NCI-H748 treated with DMSO at 0.1 percent for 48 hours (cell line): ENCODE measurements around the gene MAP2K3.
A peak's percentile ranks its signal among the peaks of the same experiment; 100 is the strongest.

Source experiments
- DNase-seq: peaks from one replicate; lab custom pipeline; 2025; lab: John Stamatoyannopoulos, UW

MAP2K3 gene

DNA sequence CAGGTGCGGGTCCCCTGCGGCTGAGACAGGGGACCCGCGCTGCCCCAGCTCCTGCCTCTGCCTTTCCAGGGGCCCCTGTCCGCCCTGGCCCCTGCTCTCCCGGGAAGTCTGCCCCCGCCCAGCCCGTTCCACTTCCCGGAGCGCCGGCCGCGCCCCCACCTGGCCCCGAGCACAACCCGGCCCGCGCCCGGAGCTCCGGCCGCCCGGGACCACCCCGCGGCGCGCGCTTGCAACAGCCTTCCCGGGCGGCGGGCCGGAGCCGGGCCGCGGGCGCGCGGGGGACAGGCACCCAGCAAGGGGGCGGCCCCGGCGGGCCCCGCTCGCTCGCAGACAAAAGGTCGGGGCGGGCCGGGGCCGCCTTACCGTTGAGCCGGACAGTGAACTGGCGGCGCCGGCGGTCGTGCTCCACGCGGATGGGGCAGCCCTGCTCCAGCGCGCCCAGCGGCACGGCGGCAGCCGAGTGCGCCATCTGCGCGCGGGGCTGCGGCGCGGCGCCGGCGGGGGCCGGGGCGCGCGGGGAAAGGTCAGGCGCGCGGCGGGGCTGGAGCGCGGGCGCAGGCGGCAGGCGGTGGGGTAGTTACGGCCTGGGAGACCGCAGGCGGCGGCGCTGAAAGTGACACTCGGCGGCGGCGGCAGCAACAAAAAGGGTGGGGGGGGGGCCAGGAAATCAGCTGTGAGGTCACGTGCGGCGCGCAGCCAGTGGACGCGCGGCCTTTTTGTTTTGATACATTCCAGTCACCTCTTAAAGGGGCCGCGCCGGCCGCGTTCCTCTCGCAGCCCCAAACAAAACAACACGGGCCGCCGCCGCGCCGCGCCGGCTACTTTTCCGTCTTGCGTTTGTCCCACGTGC lies 31.5 kb upstream of the MAP2K3 start, which contains the start of gene NATD1:
Gene NATD1, minus strand, starts transcription at position 615 of the 850 bp plus-strand sequence. Its CDS starts 146 bp downstream, at position 469.
- peak; percentile 88 for DNase-seq

GRCh38 chr17:21253646-21254441 lies 30.7 kb upstream of the MAP2K3 start:
- no peak for DNase-seq

- DNase-seq, result no peak
Measured at GRCh38 chr17:21258593-21258992, 25.9 kb upstream of the MAP2K3 start.

- DNase-seq, result no peak
Measured at GRCh38 chr17:21262259-21262993, 22.1 kb upstream of the MAP2K3 start.

DNA sequence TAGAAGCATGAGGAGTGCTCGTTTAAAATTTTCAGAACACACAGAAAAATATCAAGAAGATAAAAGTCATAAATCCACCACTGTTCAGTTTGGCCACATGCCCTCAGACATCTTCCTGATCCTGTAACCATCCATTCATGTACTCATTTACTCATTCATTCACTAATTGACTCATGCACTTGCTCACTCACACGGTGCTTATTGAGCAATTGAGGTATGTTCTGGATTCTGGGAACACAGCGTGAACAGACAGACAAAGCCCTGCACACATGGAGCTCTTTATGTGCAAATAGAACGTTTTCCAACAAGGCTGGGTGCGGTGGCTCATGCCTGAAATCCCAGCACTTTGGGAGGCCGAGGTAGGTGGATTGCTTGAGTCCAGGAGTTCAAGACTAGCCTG lies 21.1 kb upstream of the MAP2K3 start:
- no peak for DNase-seq

- DNase-seq, result no peak
Measured at GRCh38 chr17:21268596-21269188, 15.8 kb upstream of the MAP2K3 start.

DNA sequence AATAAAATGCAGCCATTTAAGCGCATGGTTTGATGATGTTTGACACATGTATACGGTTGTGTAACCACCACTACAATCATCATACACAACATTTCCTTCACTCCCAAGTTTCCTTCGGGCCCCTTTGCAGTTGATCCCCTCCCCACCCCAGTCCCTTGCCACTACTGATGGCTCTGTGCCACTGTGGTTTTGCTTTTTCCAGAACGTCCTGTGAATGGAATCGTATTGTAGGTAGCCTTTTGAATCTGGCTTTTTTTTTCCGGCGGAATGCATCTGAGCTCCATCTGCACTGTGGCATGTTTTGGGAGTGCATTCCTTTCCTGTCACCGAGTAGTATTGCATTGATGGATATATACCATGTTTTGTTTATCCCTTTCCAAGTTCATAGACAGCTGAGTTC lies 15.1 kb upstream of the MAP2K3 start:
- no peak for DNase-seq

DNA sequence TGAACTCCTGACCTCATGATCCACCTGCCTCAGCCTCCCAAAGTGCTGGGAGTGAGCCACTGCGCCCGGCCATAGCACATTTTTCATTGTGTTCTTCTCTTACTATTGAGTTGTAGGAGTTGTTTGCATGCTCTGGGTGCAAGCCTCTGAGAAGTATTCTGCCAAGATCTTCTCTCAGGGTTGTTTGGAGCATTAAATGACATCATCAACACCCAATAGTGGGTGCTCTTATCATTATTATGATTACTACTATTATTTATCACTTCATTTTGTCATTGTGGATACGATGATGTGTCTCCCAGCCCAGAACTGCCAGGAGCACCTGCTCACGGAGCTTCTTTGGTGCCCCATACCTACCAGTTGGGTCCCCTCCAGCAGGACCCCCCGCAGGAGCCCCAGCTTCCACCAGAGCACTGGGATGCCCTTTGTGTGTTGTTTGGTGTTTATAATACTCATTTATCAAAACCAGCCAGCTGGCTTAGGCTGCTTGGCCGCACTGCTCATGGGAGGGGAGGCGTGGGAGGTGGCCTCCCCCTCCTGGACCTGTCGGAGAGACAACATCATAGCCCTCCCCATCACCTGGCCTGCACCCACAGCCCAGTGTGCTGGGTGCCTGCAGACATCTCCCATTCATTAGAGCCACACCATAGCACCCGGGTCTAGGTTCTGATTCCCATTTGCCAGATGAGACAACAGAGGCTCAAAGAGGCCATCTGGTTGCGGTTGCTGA lies 12.9 kb upstream of the MAP2K3 start:
- DNase-seq, result no peak

GRCh38 chr17:21272250-21272649 lies 12.3 kb upstream of the MAP2K3 start:
- DNase-seq, result no peak

DNA sequence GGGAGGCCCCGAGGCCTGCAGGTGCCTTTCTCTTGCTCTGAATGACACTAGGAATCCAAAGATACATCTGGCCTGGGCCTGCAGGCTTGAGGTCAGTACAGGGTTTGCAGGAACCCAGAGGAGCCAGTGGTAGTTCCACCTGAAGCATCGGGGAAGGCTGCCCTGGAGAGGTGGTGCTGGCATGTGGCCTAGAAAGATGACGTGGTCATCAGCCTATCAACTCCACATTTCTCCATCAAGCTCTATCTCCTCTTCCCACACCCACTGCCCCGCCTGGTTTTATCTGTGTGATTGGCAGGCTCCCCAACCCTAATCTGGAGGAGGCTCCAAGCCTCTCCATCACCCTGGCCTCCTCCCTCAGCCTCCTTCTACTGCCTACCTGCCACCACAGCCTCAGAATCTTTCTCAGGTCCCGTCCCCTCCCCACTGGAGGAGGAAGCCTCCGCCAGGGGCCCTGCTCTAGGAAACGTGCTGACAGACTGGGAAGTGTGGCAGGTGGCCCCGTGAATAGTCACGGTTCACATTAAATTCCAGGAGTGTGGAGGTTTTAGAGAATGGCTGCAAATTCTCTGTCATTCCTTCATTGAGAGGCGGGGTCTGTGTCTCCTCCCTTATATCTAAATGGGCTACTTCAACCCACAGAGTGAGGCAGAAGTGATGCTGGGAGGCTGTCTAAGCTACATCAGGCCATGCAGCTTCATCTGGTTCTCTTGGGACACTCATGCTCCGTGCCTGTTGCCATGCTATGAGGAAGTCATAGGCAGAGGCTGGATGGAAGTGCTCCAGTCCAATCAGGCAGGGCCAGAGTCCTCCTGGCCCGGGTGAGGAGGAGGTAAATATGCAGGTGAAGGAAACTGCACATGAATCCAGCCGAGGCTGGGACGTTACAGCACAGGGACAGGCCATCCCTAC lies 11.4 kb upstream of the MAP2K3 start:
- no peak for DNase-seq

DNA sequence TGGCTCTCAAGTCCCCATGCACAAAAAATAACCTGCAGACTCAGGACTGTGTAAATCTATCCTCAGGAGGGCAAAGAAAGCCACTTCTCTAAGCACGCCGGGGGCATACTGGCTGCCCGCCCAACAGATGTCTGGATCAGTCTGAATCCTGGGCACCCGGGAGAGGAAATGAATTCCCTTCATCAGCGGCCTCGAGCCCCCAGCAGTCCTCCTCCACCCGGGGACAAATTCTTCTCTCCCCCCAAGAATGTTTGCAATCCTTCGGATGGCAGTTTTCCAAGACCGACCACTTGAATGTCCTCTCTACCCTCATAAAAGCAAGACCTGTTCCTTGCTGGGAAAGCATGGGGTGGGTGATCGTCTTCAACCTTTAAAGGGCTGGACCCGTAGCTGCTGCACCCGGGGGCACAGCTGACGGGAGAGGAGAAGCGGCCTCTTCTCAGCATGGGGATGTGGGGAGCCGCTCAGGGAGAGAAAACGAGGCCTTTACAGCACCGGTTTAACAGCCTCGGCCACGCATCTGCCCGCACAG lies 9.4 kb upstream of the MAP2K3 start:
- DNase-seq, result no peak

- DNase-seq, result peak; percentile 68
Measured at GRCh38 chr17:21275579-21276263, 8.8 kb upstream of the MAP2K3 start.

GRCh38 chr17:21276264-21276588 lies 8.3 kb upstream of the MAP2K3 start:
- no peak for DNase-seq

GRCh38 chr17:21277332-21277731 lies 7.2 kb upstream of the MAP2K3 start:
- DNase-seq, result no peak

GRCh38 chr17:21278450-21279197 lies 5.9 kb upstream of the MAP2K3 start:
- no peak for DNase-seq

- no peak for DNase-seq
Measured at GRCh38 chr17:21279198-21279535, 5.3 kb upstream of the MAP2K3 start.

DNA sequence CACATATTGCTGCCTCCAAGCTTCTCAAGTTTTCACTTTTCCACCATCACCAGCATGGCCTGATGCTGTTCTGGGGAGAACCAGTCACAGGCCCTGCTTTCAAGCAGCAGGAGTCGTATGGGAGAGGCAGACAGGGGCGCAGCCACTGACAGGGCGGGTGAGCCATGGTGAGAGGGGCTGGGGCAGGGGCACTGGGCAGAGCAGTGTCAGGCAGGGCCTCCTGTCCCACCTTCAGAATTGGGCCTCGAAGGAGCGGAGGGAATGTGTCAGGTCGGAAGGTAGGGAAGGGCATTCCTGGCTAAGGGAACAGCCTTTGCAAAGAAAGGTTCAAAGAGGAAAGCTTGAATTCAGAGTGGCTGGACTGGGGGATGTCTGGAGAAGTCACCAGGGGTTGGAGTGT lies 4.9 kb upstream of the MAP2K3 start:
- no peak for DNase-seq

GRCh38 chr17:21280081-21280518 lies 4.4 kb upstream of the MAP2K3 start:
- peak; percentile 68 for DNase-seq

DNA sequence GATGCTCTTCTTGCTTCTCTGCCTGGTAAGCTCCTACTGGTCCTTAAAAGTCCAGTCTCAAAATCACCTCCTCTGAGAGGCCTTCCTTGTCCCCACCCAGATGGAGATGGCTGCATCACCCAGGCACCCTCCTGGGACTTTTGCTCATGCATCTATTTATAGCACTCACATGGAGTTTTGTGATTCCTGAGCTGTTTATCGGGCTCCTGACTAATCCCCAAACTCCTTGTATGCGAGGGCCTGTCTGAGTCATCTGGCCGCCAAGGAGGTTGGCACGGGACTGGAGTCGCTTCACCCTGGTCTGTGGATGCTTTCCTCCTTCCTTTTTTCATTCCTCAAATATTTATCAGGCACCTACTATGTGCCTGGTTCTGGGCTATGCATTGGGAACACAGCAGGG lies 2.3 kb upstream of the MAP2K3 start:
- DNase-seq, result no peak
